NCI-H526 (cell line): ENCODE measurements around the gene OSBPL2.

ENCODE experiments used
- DNase-seq, 2 experiments: peaks; one replicate each; lab custom pipeline; 2025; lab: John Stamatoyannopoulos, UW

Gene OSBPL2

DNA sequence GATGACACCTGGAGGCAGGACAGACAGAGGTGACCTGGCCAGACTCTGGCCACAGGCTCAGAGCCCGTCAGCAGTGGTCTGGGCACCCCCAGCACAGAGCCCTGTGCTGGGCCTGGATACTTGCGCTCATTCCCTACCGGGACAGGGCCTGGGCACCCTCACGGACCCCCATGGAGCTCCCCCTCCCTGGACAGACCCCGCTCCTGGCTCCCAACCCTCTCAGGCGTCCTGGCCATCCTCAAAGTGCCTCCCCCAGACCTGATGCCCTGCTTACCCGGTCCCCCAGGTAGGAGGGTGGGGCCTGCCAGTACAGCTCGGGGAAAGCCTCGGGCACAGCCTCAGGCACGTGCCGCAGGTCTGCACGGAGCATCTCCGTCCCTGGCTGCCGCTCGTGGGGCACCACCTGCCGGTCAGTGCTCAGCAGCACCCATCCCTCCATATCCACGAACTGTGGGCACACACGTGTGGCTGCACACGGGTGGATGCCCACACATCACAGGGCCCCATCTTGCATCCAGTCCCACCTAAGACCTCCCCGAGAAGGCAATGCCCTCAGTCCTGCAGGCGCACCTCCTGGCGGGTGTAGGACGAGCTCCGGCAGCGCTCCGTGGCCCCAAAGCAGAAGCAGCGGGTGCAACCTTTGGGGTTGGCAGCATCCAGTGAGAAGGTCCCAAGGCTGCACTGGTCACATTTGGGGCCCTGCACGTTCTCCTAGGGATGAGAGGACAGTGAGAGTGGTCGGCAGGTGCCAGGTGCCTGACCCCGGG is 88.8 kb downstream of the OSBPL2 start:
- DNase-seq = no peak

DNA sequence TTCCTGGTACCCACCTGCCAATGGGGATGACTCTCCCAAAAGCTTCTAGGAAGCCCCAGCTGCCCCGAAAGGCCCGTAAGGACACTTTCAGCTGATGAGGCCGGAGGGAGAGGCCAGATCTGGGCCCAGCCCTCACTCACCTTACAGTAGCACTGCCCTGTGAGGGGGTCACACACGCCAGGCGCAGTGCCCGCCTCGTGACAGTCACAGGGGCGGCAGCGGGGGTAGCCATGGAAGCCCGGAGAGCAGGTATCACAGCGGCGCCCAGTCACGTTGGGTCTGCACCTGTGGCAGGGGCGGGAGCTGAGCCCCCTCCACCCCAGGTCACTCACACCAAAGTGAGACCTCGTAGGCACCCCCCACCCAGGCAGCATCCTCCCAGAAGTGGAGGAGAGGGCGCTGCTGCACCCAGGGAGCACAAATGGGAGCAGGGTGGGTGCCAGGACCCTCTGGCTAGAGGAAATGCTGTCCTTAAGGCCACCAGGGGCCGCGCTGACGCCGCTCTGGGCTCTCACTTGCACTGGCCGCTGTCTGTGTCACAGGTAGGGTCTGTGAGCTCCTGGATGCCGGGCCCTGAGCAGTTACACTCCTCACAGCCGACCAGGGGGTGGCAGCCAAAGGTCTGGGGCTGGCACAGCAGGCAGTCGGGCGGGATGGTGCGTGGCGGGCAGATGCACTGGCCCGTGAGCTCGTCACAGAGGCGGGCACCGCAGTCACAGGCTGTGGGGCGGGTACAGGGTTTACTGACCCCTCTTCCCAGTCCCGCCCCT is 89.6 kb downstream of the OSBPL2 start:
- no peak for DNase-seq

DNA sequence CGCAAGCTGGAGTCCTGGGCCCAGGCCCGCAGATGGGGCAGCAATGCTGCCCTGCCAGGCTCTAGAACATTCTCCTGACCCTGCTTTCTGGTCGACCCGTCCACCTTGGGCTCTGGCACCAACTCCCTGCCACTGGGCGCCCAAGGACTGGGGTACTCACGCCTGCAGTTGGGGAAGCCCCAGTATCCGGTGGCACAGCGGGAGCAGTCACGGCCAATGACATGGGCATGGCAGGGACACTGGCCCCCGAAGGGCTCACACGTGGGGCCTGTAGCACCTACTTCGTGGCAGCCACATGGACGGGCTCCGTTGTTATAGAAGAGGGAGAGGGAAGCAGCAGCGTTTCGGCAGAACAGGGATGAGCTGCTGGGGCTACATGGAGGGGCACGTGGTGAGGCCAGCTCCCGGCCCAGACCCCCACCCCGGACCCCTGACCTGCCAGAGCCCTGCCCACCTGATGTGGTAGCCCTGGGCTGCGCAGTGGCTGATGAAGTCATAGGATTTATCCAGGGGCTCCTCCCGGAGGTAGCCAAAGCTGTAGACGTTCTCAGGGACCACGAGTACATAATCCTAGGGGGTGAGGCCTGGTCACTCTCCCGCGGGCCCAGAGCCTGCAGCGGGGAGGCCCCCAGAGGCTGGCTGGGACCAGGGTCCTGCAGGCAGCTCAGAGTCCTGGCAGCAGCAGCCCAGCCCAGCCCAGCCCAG is 90.5 kb downstream of the OSBPL2 start:
- DNase-seq = no peak

DNA sequence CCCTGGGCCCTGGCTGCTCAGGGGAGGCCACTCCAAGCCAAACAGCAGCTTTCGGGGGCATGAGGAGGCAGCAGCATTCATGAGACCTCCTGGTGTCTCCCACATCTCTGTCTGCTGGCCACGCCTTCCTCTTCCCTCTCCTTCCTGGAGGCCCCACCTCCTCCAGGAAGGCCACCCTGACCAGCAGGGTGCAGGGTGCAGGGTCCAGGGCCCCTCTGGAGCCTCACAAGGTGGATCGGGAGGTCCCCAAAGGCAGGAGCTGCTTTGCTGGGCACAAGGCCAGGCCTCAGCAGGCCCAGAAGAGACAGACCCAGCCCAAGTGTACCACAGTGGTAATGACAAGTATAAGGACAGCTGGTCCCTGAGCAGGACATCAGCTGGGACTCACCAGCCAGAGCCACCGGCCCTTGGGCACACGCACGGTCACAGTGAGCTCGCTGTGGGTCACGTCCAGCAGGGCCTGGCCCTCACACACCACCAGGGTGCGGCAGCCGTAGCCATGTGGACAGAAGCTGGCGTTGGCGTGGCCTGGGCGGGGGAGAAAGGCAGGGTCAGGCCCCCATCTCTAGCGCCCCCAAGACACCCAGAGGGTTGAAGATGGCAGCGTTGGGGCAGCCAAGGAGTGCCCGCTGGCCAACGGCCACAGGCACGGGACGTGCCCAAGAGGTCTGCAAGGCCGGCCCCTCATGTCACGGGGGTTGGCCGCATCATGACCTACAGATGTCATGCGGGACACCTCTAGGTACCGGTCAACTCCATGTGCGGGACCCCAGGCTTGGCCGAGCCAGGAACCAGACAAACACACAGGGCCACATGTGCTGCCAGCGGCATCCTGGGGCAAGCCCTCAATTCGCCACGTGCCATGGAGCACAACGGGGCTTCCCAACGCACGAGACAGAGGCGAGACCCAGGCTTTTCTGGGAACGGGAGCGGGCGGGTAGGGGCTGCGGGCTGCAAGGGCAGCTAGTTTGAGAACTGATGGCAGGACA is 91.4 kb downstream of the OSBPL2 start:
- no peak for DNase-seq

DNA sequence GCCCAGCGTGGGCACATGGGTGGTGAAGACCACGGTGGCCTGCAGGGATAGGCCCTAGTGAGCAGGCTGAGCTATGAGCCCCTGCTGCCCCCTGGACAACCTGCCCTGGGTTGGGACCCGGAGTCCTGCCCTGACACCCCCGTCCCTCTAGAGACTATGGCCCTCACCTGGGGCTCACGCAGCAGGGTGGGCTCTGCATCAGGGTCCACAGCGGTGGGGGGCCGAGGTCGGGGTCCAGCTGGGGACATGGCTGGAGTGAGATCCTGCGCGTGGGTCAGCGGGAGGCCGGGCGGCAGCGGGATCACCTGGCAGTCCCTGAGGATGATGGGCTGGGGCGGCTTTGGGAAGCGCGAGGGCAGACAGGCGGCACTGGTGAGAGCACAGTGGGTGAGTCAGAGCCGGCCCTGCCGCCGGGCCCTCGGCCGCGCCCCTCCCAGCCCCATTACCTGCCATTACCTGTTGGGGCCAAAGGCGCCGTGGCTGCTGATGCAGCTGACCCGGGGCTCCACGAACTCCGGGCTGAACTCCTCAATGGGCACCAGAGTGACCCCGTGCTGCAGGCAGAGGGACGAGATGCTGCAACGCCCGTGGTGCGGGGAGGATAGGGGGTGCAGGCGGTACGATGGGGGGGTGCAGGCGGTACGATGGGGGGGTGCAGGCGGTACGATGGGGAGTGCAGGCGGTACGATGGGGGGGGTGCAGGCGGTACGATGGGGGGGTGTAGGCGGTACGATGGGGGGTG is 92.4 kb downstream of the OSBPL2 start:
- no peak for DNase-seq

DNA sequence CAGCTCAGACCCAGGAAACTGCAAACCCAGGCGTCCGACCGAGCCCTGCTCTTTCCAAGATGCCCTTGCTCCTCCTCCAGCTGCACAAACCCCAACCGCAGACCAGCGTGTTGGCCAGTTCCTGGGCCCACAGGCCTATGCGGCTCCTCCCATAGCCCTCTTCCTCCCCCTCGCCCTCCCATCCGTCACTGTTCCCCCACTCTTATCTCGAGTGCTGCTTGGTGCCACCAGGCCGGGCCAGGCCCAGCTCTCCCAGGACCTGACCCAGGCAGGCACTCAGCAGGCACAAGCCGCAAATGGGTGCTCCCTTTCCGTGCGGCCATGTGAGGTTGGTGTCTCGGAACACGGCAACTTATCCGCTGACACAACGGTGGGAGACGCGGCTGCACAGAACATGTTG is 93.0 kb downstream of the OSBPL2 start:
- DNase-seq = no peak

DNA sequence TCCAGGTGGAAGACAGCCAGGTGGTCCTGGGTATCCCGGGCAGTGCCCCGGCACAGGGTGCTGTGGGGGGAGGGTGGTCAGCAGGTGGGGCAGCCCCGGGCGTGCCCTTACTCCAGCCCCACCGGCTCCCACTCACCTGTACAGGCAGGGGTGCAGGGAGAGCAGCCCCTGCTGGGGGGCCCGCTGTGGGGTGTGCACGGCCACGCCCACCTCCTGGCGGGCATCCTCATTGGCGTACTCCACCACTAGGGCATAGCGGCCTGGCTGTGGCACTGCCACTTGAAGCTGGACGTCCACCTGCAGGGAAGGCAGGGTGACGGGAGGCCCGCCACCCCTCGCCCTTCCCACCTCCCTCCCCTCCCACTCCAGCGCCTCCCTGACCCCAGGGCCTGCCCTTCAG is 94.1 kb downstream of the OSBPL2 start:
- no peak for DNase-seq

DNA sequence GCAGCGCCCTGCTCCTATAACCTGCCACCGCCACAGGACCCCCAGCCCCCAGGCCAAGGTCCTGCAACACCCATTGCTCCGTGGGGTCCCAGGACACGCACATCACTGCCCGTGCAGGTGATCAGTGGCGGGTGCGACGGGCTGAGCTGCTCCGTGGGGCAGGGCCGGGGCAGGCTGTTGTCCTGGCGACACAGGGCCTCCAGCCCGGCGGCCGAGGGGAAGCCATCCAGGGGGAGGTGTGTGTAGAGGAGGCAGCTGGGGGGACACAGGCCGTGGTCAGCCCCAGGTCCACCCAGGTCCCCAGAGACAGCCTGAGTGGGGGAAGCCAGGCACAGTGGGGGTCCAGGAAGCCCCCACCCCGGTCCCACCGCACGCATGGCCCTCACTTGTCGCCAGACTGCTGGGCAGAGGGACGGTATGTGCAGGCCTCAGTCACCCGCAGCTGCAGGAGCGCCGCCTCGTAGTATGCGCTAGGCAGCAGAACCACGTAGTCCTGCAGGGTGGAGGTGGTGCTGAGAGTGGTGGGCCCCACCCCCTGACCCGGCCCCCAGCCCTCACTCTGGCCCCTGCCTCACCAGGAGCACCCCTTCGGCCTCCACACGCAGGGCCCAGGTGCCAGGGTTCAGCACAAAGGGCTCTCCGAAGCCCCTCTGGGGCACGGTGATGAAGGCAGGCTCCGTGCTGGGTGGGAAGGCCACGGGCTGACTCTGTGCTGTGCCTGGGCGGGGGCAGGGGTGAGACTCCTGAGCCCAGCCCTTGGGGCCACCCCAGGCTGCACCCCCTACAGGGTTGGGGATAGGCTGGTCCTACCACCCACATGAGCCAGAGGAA is 94.9 kb downstream of the OSBPL2 start:
- no peak for DNase-seq

DNA sequence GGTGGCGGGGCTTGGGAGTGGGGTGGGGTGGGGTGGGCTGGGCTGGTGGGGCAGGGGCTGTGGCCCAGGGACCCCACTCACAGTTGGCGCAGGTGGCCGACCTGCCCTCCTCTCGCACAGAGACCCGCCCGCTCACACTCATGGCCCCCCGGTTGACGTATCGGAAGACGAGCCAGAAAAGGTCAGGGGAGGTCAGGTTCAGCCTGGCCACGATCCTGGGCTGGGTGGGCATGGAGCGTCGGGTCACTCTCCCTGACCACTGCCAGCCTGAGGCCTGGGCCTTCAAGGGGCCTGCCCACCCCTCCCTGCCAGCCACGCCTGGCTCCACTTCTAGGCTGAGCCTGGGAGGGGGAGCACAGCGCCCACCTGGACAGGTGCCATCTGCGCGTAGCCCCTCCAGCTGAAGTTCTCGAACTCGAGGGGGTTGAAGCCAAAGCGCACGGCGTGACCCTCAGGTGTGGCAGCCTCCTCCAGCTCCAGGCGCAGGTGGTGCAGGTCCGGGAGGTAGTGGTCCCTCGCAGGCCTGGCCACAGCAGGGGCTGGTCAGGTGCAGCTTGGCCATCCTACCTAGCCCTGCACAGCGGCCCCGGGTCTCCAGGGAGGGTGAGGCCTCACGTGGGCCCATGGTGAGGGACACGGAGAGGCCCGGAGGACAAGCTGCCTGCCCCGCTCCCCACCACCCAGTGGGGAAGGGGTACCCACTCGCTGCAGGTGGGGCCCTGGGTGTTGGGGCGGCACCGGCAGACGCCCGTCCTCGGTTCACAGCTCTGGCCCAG is 95.7 kb downstream of the OSBPL2 start:
- no peak for DNase-seq

DNA sequence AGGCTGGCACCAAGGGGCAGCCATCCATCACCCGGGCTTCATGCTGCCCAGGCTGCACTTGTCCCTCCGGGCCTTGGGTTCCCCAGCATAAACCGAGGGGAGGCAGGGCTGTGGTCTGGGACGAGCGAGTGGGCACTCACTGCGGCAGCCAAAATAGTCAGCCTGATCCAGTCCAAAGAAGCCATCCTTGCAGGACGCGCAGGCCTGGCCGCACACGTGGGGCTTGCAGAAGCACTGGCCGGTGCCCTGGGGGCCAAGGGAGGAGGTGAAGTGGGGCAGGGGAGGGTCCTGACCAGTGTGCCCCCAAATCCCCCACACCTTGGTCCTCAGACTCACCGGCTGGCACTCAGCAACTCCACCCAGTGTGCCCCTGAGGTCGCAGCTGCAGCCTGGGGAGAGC is 96.6 kb downstream of the OSBPL2 start:
- no peak for DNase-seq

DNA sequence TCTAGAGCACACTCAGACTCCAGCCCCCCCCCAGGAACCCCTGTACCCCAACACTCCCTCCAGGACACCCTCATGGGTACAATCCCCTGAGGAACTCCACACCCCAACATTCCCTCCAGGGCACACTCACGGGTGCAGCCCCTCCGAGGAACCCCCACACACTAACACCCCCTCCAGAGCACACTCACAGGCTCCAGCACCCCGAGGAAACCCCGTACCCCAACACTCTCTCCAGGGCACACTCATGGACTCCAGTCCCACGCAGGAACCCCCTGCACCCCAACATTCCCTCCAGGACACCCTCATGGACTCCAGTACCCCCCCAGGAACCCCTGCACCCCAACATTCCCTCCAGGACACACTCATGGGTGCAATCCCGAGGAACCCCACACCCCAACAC is 97.2 kb downstream of the OSBPL2 start:
- DNase-seq = no peak

DNA sequence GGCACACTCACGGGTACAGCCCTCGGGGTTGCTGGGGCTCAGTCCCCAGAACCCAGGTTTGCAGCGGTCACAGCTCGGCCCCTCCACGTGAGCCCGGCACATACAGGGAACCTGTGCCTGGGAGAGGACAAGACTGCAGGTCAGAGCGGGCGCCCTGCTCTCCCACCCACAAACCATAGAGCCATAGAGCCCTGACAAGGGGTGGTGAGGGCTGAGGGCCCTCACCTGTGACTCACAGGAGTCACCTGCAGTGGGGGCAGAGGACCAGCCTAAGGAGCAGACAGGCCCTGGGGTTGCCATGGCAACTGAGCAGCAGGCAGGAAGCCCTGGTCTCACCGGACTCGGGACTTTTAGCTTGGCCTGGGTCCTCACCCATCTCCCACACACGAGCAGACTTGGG is 98.0 kb downstream of the OSBPL2 start:
- no peak for DNase-seq

DNA sequence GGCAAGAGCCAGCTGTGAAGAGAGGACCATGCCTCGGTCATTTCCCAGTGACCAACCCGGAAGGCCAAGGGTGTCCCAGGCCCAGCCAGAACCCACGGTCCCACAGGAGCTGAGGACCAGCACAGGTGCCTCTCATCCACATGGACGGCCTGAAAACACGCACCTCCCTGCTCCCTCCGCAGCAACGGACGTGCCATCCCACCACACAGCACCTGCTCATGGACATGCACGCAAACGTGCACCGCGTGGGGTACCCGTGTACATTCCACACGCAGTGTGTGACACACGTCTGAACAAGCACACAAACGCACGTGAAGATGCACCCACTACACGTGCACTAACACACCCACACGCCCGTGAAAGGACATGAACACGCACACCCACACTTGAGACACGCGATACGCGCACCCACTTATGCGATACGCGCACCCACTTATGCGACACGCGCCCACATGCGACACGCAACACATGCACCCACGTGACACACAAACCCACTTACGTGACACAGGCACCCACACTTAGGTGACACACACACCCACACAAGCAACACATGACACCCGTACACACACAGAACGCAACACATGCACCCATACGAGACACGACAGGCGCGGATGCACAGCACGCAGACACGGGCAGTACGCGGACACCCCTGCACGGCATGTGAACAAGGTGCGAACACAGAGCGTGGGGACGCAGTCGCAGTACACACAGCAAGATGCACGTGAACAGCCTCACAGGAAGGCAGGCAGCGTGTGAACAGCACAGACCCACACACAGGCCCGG is 98.6 kb downstream of the OSBPL2 start:
- no peak for DNase-seq

DNA sequence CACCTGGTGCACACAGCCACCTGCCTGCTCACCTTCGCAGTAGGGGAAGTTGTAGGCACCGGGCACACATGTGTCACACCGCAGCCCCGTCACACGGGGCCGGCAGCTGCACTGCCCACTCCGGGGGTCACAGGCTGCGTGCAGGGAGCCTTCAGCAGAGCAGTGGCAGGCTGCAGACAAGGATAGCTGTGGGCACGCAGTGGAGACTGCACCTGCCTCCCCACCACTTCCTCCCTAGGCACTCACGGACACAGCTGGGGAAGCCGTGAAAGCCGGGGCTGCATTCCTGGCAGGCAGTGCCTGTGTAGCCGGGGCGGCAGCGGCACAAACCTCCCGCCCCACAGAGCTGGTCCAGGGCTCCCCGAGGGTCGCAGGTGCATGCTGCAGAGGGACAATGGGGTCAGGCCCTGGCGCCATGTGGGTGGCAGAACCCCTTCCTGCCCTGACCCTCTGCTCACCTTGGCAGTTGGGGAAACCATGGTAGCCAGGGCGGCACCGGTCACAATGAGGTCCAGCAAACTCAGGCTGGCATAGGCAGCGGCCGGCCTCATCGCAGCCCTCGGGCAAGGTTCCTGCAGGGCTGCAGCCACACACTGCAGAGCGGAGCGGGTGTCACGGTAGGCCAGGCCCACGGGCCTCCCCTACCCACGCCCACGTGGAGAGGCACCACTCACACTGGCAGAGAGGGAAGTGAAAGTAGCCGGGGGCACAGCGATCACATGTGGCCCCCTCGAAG is 99.4 kb downstream of the OSBPL2 start:
- no peak for DNase-seq

DNA sequence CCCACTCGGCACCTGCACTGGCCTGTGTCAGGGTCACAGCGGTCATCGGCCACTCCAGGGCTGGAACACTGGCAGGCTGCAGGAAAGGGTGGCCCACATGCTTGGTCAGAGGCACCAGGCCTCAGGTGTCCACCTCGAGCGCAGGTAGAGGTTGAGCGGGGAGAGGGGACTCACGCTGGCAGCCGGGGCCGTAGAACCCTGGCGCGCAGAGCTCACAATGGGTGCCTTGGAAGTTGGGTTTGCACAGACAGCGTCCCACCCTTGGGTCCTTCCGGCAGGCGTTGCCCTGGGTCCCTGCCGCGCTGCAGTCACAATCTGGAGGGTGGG is 99.9 kb downstream of the OSBPL2 start:
- no peak for DNase-seq

DNA sequence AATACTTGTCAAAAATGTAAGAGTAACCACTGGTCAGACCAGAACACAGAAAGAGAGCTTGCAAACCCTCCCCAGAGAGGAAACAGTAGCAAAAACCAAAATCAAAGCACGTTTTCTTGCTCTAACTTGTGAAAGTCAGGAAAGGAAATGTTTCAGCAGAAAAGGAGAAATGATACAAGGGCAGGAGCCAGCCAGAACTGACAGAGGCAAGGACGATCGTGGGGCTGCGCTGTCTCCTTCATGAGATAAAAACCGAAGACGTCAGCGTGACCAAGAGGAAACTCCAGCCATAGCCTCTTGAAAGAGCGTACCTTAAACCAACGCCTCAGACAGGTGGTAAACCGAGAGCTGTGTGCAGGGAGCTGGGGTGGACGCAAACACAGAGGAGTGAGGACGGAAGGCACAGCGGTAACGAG is 101.3 kb downstream of the OSBPL2 start:
- DNase-seq = no peak

DNA sequence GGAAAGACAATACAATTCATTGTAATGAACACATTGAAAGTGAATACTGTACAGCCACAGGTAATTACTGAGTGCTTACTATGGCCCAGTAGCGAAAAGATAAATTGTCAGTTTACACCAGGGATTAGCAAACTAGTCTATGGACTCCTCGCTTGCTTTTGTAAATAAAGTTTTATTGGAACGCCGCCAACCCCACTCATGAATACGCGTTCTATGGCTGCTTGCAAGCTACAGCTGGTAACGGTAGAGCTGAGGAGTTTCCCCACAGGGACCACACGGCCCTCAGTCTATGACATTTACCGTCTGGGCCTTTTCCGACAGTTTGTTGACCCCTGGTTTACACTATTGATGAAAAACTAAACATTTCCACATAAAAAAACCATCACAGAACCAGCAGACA is 104.6 kb downstream of the OSBPL2 start:
- no peak for DNase-seq

DNA sequence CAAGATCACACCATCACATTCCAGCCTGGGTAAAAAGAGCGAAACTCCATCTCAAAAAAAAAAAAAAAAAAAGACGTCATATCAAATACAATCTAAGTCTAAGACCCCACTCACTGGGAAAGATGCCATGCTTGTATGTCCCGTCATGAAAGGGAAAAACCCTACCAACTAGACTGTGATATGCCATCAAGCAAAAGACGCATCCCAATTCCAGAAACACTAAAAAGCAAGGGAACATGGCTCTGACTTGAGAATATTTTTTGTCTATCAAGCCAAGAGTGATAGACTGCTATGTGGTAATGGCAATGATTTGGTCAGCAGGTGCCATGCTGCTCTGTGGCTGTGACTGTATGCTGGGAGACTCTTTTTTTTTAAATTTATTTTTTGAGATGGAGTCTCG is 105.8 kb downstream of the OSBPL2 start:
- DNase-seq = no peak
